Posterior vena cava (tissue), 2 donors: ENCODE measurements around the gene ME2. TPM values are rescaled to one million over a fixed set of nuclear protein-coding genes. Genes with fewer than 3 reads are reported as not detected.
A peak's percentile ranks its signal among the peaks of the same experiment; 100 is the strongest.
"Not testable (repeated sequence)": the region's sequence is repeated elsewhere in the genome, so short reads cannot be mapped to it uniquely, and the experiment has no call there.

ENCODE experiments used
- DNase-seq: peaks from one replicate; pipeline ENCODE4 v3.0.0-alpha.2; 2020; ENCODE audit warnings: low spot score
- intact Hi-C, 2 donors: fragments of 100-400 bp; cut with DNase I; formaldehyde crosslinking; loops; one replicate each; pipeline versions ENCODE4 v1.14.1 to v1.14.2; 2022 to 2023
- long read RNA-seq, 2 donors: library from polyadenylated mRNA; unstranded; transcript quantifications; one replicate each; pipeline ENCODE4 v2.0.0, GENCODE V29; 2020 to 2021
- total RNA-seq, 2 donors: library from RNA; stranded (reverse); fragmentation: NEBNext Ultra II Directional; extraction: Animal tissue kit (Norgen Biotek cat#: 25700); gene quantifications; one replicate each; pipeline ENCODE4 v1.2.1, GENCODE V29; 2021
- donor health status: DM: yes; HTN: yes; CAD: no.
- donor health status: DM: yes; HTN: yes; CAD: no.

ME2 gene
- total RNA-seq: 10 to 100 TPM; 39.9 to 49.6 TPM
- long read RNA-seq, donor 1, full-length matches to known transcripts: 11 of 12 reads
- long read RNA-seq, donor 1, partial matches to known transcripts: 0 of 12 reads
- long read RNA-seq, donor 1, other reads (novel, unspliced or antisense): 1 of 12 reads
- long read RNA-seq, donor 2, full-length matches to known transcripts: 9 of 13 reads
- long read RNA-seq, donor 2, partial matches to known transcripts: 2 of 13 reads
- long read RNA-seq, donor 2, other reads (novel, unspliced or antisense): 2 of 13 reads

- intact Hi-C loops: no loop called here
- peak; percentile 98 for DNase-seq
Observed at GRCh38 chr18:50878345-50879301, at the start of gene ME2. TSS of gene ME2 (plus strand) at chr18:50879118. CDS start at chr18:50895821, 16,703 bp downstream.

- no peak for DNase-seq
- intact Hi-C loops: loop anchor here in 1 of 2 donors (2.0 kb wide), 1 partner anchor 21 kb away; no protein-coding TSS in a partner anchor
Observed at GRCh38 chr18:50829644-50830043, 49.3 kb upstream of the ME2 start.

GRCh38 chr18:50830544-50830943 is 48.4 kb upstream of the ME2 start:
- intact Hi-C loops: no loop called here
- no peak for DNase-seq

- no peak for DNase-seq
- intact Hi-C loops: no loop called here
Observed at GRCh38 chr18:50832754-50833153, 46.2 kb upstream of the ME2 start.

GRCh38 chr18:50833496-50833895 is 45.4 kb upstream of the ME2 start:
- intact Hi-C loops: not testable (repeated sequence)

GRCh38 chr18:50836521-50836957 is 42.4 kb upstream of the ME2 start:
- no peak for DNase-seq
- intact Hi-C loops: no loop called here

More at GRCh38 chr18:50833496-50833895, 45.4 kb upstream of the ME2 start:
- DNase-seq: not testable (repeated sequence)

- intact Hi-C loops: no loop called here
- no peak for DNase-seq
Observed at GRCh38 chr18:50839341-50839740, 39.6 kb upstream of the ME2 start.

- intact Hi-C loops: no loop called here
- no peak for DNase-seq
Observed at GRCh38 chr18:50839996-50840395, 38.9 kb upstream of the ME2 start.

GRCh38 chr18:50842846-50843245 is 36.1 kb upstream of the ME2 start:
- no peak for DNase-seq
- intact Hi-C loops: no loop called here

GRCh38 chr18:50844554-50844953 is 34.4 kb upstream of the ME2 start:
- DNase-seq: no peak
- intact Hi-C loops: no loop called here

- intact Hi-C loops: no loop called here
- DNase-seq: no peak
Observed at GRCh38 chr18:50844960-50845359, 34.0 kb upstream of the ME2 start.

GRCh38 chr18:50847192-50847591 is 31.7 kb upstream of the ME2 start:
- no peak for DNase-seq
- intact Hi-C loops: no loop called here

GRCh38 chr18:50848061-50848551 is 30.8 kb upstream of the ME2 start:
- intact Hi-C loops: no loop called here
- no peak for DNase-seq

- intact Hi-C loops: no loop called here
- DNase-seq: no peak
Observed at GRCh38 chr18:50848991-50849390, 29.9 kb upstream of the ME2 start.

- DNase-seq: no peak
- intact Hi-C loops: no loop called here
Observed at GRCh38 chr18:50849419-50849821, 29.5 kb upstream of the ME2 start.

- intact Hi-C loops: no loop called here
- DNase-seq: no peak
Observed at GRCh38 chr18:50850307-50851065, 28.4 kb upstream of the ME2 start.

GRCh38 chr18:50853863-50854271 is 25.1 kb upstream of the ME2 start:
- intact Hi-C loops: no loop called here
- no peak for DNase-seq

- no peak for DNase-seq
- intact Hi-C loops: no loop called here
Observed at GRCh38 chr18:50855976-50856757, 22.8 kb upstream of the ME2 start.

- intact Hi-C loops: not testable (repeated sequence)
Observed at GRCh38 chr18:50857166-50857565, 21.8 kb upstream of the ME2 start.

More at GRCh38 chr18:50857166-50857565, 21.8 kb upstream of the ME2 start:
- not testable (repeated sequence) for DNase-seq
